K562 (cell line): ENCODE data around the gene ABL1. TPM values are rescaled to one million over a fixed set of nuclear protein-coding genes. Genes with fewer than 3 reads are reported as not detected.

Experiments
- NBN ChIP-seq: fragments of 450-650 bp; IDR thresholded peaks from 2 replicates; pipeline ENCODE4 v1.6.1; 2016; ENCODE audit warnings: low read depth, mild to moderate bottlenecking
- SMAD2 ChIP-seq: fragments of 150-350 bp; IDR thresholded peaks from 2 replicates; pipeline ENCODE4 v1.6.1; 2014; ENCODE audit warnings: low read depth, mild to moderate bottlenecking, low read length
- ZNF444 ChIP-seq: fragments of 250-450 bp; sonication (Bioruptor Pico); IDR thresholded peaks from 2 replicates; pipeline ENCODE4 v1.4.0; 2020; ENCODE audit warnings: mild to moderate bottlenecking, moderate library complexity
- polyA plus RNA-seq, 8 experiments: library from polyadenylated mRNA; depleted of rRNA in 4 of 8; stranded (reverse) in 5 of 8; unstranded in 3 of 8; fragments of >200 nt; fragmentation: Nextera tagmentation in 2 of 8; fragmentation: Illumina TruSeq in 1 of 8; extraction: Ambion mirVana in 2 of 8; extraction: Trizol in 1 of 8; gene quantifications; 2 replicates each; pipeline versions ENCODE4 v1.2.1 to v1.2.3, GENCODE V29; 2011 to 2014; ENCODE audit warnings: inconsistent platforms in 1 of 8, missing spikeins in 1 of 8
- total RNA-seq, 7 experiments: library from RNA; depleted of rRNA in 6 of 7; stranded (reverse); fragments of >200 nt in 6 of 7; fragmentation: Illumina TruSeq in 2 of 7; extraction: Trizol in 2 of 7; gene quantifications; 2 replicates each; pipeline versions ENCODE4 v1.2.1 to v1.2.3, GENCODE V29; 2011 to 2021; ENCODE audit warnings: low replicate concordance in 1 of 7
- TF ChIP-seq, protein P1 (sequence below): sonication (generic); formaldehyde crosslinking; IDR thresholded peaks from 2 replicates; pipeline ENCODE4 v1.8.0; 2023; ENCODE audit warnings: missing genetic modification reagents, mild to moderate bottlenecking, borderline replicate concordance
- TF ChIP-seq, protein P2 (sequence below): fragments of 250-450 bp; sonication (Bioruptor Pico); IDR thresholded peaks from 2 replicates; pipeline ENCODE4 v1.4.0; 2020
- TF ChIP-seq, protein P3 (sequence below), 2 experiments: fragments of 450-650 bp in 1 of 2; sonication (generic) in 1 of 2; formaldehyde crosslinking; conservative IDR thresholded peaks; 2 replicates each; pipeline versions ENCODE4 v1.4.0 to v1.8.1; 2020 to 2022; ENCODE audit warnings: mild to moderate bottlenecking in 1 of 2, missing genetic modification reagents in 1 of 2
- TF ChIP-seq, protein P4 (sequence below): sonication (generic); formaldehyde crosslinking; IDR thresholded peaks from 2 replicates; pipeline ENCODE4 v1.8.0; 2022; ENCODE audit warnings: mild to moderate bottlenecking, missing genetic modification reagents

The ABL1 gene
- total and polyA plus RNA-seq, 9 of the 15 experiments (the other 6 are each of a cell fraction or from before 2014, with no cell fraction given) = 1.5 to 130 (median 37.8) TPM

DNA sequence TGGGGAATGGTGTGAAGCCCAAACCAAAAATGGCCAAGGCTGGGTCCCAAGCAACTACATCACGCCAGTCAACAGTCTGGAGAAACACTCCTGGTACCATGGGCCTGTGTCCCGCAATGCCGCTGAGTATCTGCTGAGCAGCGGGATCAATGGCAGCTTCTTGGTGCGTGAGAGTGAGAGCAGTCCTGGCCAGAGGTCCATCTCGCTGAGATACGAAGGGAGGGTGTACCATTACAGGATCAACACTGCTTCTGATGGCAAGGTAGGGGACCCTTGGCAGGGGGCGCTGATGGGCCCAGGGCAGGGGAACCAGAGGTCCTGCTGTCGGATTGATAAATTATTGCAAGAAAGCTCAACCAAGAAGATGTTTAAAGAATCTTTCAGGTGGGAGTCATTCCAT, 19.8 kb downstream of the ABL1 start (continued):
- TF ChIP-seq, protein P1, sequence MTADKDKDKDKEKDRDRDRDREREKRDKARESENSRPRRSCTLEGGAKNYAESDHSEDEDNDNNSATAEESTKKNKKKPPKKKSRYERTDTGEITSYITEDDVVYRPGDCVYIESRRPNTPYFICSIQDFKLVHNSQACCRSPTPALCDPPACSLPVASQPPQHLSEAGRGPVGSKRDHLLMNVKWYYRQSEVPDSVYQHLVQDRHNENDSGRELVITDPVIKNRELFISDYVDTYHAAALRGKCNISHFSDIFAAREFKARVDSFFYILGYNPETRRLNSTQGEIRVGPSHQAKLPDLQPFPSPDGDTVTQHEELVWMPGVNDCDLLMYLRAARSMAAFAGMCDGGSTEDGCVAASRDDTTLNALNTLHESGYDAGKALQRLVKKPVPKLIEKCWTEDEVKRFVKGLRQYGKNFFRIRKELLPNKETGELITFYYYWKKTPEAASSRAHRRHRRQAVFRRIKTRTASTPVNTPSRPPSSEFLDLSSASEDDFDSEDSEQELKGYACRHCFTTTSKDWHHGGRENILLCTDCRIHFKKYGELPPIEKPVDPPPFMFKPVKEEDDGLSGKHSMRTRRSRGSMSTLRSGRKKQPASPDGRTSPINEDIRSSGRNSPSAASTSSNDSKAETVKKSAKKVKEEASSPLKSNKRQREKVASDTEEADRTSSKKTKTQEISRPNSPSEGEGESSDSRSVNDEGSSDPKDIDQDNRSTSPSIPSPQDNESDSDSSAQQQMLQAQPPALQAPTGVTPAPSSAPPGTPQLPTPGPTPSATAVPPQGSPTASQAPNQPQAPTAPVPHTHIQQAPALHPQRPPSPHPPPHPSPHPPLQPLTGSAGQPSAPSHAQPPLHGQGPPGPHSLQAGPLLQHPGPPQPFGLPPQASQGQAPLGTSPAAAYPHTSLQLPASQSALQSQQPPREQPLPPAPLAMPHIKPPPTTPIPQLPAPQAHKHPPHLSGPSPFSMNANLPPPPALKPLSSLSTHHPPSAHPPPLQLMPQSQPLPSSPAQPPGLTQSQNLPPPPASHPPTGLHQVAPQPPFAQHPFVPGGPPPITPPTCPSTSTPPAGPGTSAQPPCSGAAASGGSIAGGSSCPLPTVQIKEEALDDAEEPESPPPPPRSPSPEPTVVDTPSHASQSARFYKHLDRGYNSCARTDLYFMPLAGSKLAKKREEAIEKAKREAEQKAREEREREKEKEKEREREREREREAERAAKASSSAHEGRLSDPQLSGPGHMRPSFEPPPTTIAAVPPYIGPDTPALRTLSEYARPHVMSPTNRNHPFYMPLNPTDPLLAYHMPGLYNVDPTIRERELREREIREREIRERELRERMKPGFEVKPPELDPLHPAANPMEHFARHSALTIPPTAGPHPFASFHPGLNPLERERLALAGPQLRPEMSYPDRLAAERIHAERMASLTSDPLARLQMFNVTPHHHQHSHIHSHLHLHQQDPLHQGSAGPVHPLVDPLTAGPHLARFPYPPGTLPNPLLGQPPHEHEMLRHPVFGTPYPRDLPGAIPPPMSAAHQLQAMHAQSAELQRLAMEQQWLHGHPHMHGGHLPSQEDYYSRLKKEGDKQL (CRISPR knock-in tag) = no peak
- TF ChIP-seq, protein P2, sequence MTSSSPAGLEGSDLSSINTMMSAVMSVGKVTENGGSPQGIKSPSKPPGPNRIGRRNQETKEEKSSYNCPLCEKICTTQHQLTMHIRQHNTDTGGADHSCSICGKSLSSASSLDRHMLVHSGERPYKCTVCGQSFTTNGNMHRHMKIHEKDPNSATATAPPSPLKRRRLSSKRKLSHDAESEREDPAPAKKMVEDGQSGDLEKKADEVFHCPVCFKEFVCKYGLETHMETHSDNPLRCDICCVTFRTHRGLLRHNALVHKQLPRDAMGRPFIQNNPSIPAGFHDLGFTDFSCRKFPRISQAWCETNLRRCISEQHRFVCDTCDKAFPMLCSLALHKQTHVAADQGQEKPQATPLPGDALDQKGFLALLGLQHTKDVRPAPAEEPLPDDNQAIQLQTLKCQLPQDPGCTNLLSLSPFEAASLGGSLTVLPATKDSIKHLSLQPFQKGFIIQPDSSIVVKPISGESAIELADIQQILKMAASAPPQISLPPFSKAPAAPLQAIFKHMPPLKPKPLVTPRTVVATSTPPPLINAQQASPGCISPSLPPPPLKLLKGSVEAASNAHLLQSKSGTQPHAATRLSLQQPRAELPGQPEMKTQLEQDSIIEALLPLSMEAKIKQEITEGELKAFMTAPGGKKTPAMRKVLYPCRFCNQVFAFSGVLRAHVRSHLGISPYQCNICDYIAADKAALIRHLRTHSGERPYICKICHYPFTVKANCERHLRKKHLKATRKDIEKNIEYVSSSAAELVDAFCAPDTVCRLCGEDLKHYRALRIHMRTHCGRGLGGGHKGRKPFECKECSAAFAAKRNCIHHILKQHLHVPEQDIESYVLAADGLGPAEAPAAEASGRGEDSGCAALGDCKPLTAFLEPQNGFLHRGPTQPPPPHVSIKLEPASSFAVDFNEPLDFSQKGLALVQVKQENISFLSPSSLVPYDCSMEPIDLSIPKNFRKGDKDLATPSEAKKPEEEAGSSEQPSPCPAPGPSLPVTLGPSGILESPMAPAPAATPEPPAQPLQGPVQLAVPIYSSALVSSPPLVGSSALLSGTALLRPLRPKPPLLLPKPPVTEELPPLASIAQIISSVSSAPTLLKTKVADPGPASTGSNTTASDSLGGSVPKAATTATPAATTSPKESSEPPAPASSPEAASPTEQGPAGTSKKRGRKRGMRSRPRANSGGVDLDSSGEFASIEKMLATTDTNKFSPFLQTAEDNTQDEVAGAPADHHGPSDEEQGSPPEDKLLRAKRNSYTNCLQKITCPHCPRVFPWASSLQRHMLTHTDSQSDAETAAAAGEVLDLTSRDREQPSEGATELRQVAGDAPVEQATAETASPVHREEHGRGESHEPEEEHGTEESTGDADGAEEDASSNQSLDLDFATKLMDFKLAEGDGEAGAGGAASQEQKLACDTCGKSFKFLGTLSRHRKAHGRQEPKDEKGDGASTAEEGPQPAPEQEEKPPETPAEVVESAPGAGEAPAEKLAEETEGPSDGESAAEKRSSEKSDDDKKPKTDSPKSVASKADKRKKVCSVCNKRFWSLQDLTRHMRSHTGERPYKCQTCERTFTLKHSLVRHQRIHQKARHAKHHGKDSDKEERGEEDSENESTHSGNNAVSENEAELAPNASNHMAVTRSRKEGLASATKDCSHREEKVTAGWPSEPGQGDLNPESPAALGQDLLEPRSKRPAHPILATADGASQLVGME (CRISPR knock-in tag) = no peak
- TF ChIP-seq, protein P3, sequence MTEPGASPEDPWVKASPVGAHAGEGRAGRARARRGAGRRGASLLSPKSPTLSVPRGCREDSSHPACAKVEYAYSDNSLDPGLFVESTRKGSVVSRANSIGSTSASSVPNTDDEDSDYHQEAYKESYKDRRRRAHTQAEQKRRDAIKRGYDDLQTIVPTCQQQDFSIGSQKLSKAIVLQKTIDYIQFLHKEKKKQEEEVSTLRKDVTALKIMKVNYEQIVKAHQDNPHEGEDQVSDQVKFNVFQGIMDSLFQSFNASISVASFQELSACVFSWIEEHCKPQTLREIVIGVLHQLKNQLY (CRISPR knock-in tag; conservative IDR thresholded peaks at IDR 0.05) = peak in 1 of 2 experiments; percentile 91; a peak in 1 of 4 replicates
- TF ChIP-seq NBN = no peak
- TF ChIP-seq, protein P4, sequence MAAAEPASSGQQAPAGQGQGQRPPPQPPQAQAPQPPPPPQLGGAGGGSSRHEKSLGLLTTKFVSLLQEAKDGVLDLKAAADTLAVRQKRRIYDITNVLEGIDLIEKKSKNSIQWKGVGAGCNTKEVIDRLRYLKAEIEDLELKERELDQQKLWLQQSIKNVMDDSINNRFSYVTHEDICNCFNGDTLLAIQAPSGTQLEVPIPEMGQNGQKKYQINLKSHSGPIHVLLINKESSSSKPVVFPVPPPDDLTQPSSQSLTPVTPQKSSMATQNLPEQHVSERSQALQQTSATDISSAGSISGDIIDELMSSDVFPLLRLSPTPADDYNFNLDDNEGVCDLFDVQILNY (CRISPR knock-in tag) = no peak
- no peak for TF ChIP-seq ZNF444 (CRISPR knock-in tag)
- TF ChIP-seq SMAD2 = no peak
